Keratinocyte (primary cell): Measurements from ENCODE around the gene PDZRN4. TPM values are rescaled to one million over a fixed set of nuclear protein-coding genes. Genes with fewer than 3 reads are reported as not detected.

Experiments used
- DNase-seq: peaks from one replicate; pipeline ENCODE4 v3.0.0-alpha.2; 2011; ENCODE audit warnings: low read depth, missing footprints, low spot score
- FAIRE-seq: peaks from 2 replicates; lab custom pipeline; 2011; peaks lifted over from hg19 to GRCh38; lab: Jason Lieb, UNC
- H2AFZ ChIP-seq: 2 replicates; pipeline ENCODE4 v1.6.0; 2012; ENCODE audit warnings: low read length, control low read depth, inconsistent platforms; ENCODE audit not compliant: control insufficient read depth
- H3K27ac ChIP-seq: 2 replicates; pipeline ENCODE4 v1.5.1; 2011; ENCODE audit warnings: low read length; ENCODE audit not compliant: control insufficient read depth, insufficient read depth
- H3K27me3 ChIP-seq: 3 replicates; pipeline ENCODE4 v1.6.0; 2011; ENCODE audit warnings: low read length; ENCODE audit not compliant: control insufficient read depth, insufficient read depth; ENCODE audit errors: extremely low read depth
- H3K36me3 ChIP-seq, 2 experiments: 2 replicates in 1 of 2; 3 replicates in 1 of 2; pipeline ENCODE4 v1.5.1; 2011; ENCODE audit warnings: low read length in 2 of 2, mild to moderate bottlenecking in 1 of 2; ENCODE audit not compliant: control insufficient read depth in 2 of 2, insufficient read depth in 2 of 2; ENCODE audit errors: extremely low read depth in 1 of 2
- H3K4me1 ChIP-seq: 3 replicates; pipeline ENCODE4 v1.5.1; 2011; ENCODE audit warnings: low read length; ENCODE audit not compliant: control insufficient read depth, insufficient read depth; ENCODE audit errors: extremely low read depth
- H3K4me2 ChIP-seq: 3 replicates; pipeline ENCODE4 v1.6.0; 2011; ENCODE audit warnings: low read depth, low read length; ENCODE audit not compliant: control insufficient read depth, insufficient read depth; ENCODE audit errors: extremely low read depth
- H3K4me3 ChIP-seq, 3 experiments: fragments of 200-600 bp in 1 of 3; sonication (generic) in 1 of 3; 2 replicates in 2 of 3; 3 replicates in 1 of 3; pipeline ENCODE4 v1.5.1; 2011 to 2016; ENCODE audit warnings: low read length in 3 of 3, mild to moderate bottlenecking in 3 of 3, control low read depth in 2 of 3, inconsistent platforms in 1 of 3, low read depth in 1 of 3, mixed read lengths in 1 of 3, mixed run types in 1 of 3, moderate library complexity in 1 of 3; ENCODE audit not compliant: control insufficient read depth in 2 of 3, insufficient read depth in 2 of 3; ENCODE audit errors: extremely low read depth in 1 of 3
- H3K79me2 ChIP-seq: 2 replicates; pipeline ENCODE4 v1.6.0; 2012; ENCODE audit warnings: low read length; ENCODE audit not compliant: control insufficient read depth, insufficient read depth
- H3K9ac ChIP-seq: 3 replicates; pipeline ENCODE4 v1.6.0; 2011; ENCODE audit warnings: low read length; ENCODE audit not compliant: control insufficient read depth, insufficient read depth; ENCODE audit errors: extremely low read depth
- H3K9me1 ChIP-seq: 3 replicates; pipeline ENCODE4 v1.6.0; 2011; ENCODE audit warnings: low read length; ENCODE audit not compliant: control insufficient read depth, insufficient read depth; ENCODE audit errors: extremely low read depth
- H3K9me3 ChIP-seq: 2 replicates; pipeline ENCODE4 v1.5.1; 2012; ENCODE audit warnings: low read depth, low read length; ENCODE audit not compliant: control insufficient read depth
- H4K20me1 ChIP-seq: 3 replicates; pipeline ENCODE4 v1.6.0; 2011; ENCODE audit warnings: low read length; ENCODE audit not compliant: control insufficient read depth, insufficient read depth; ENCODE audit errors: extremely low read depth
- CTCF ChIP-seq, 3 experiments: IDR thresholded peaks in 1 of 3; conservative IDR thresholded peaks in 1 of 3; optimal IDR thresholded peaks in 1 of 3; 2 replicates in 2 of 3; 3 replicates in 1 of 3; pipeline versions ENCODE3 to v1.5.1; 2011; ENCODE audit warnings: low read length in 3 of 3, mild to moderate bottlenecking in 3 of 3, moderate library complexity in 2 of 3, control low read depth in 1 of 3, inconsistent platforms in 1 of 3; ENCODE audit not compliant: insufficient read depth in 2 of 3; ENCODE audit errors: extremely low read depth in 1 of 3
- EZH2 ChIP-seq: IDR thresholded peaks from one replicate; pipeline ENCODE4 v1.6.1; 2012; ENCODE audit warnings: inconsistent platforms, mild to moderate bottlenecking, low read length, moderate library complexity
- dilution Hi-C: fragments of 300-500 bp; cut with MboI; formaldehyde crosslinking; loops from one replicate; pipeline ENCODE4 v1.7.0; 2020; ENCODE audit warnings: low sequenced_read_pairs; ENCODE audit not compliant: extremely low pct_ligation_motif_present
- polyA plus RNA-seq, 5 experiments: library from polyadenylated mRNA; depleted of rRNA in 3 of 5; stranded (reverse) in 3 of 5; stranded (forward) in 1 of 5; unstranded in 1 of 5; fragments of >200 nt; gene quantifications; 1 replicate in 1 of 5; 2 replicates in 3 of 5; 3 replicates in 1 of 5; pipeline versions ENCODE4 v1.2.1 to v1.2.3, GENCODE V29; 2011 to 2012; ENCODE audit warnings: missing spikeins in 2 of 5, low read depth in 1 of 5, low replicate concordance in 1 of 5

Gene PDZRN4
- polyA plus RNA-seq, 1 donor (not counting 4 experiments of a cell fraction or from before 2014, with no cell fraction given): not detected

- Histone ChIP-seq H3K4me3 (no peak overlapping the region), H3K4me1 (no peaks in the 10 kb centered on the region), H3K27ac (no peak overlapping the region), H3K4me2 (no peak overlapping the region), H3K27me3 (no peaks in the 10 kb centered on the region), H3K9ac (no peak overlapping the region), H2AFZ (no peak overlapping the region), H3K9me1 (no peaks in the 10 kb centered on the region), H4K20me1 (no peaks in the 10 kb centered on the region), H3K9me3 (no peaks in the 10 kb centered on the region), H3K79me2 (no peaks in the 10 kb centered on the region), H3K36me3 (no peaks in the 10 kb centered on the region)
- TF ChIP-seq EZH2 (no peak), CTCF (optimal IDR thresholded peaks at IDR 0.05 in 1 of 3, IDR thresholded peaks at IDR 0.05 in 1 of 3, conservative IDR thresholded peaks at IDR 0.05 in 1 of 3; ENCODE audit: extremely low read depth in 1 of 3, insufficient read depth in 2 of 3, low read length in 3 of 3) (no peak)
- FAIRE-seq: no peak
- dilution Hi-C loops: no loop called here
- no peak for DNase-seq
These were observed 145.9 kb downstream of the PDZRN4 start for GRCh38 chr12:41333974-41334373.

- Histone ChIP-seq H3K4me2 (no peak overlapping the region), H3K9ac (no peak overlapping the region), H3K27ac (no peak overlapping the region), H2AFZ (no peak overlapping the region), H3K9me1 (no peaks in the 10 kb centered on the region), H3K36me3 (no peaks in the 10 kb centered on the region), H3K4me3 (no peak overlapping the region), H3K4me1 (no peaks in the 10 kb centered on the region), H3K9me3 (no peaks in the 10 kb centered on the region), H4K20me1 (no peaks in the 10 kb centered on the region), H3K79me2 (no peaks in the 10 kb centered on the region), H3K27me3 (no peaks in the 10 kb centered on the region)
- TF ChIP-seq CTCF (optimal IDR thresholded peaks at IDR 0.05 in 1 of 3, IDR thresholded peaks at IDR 0.05 in 1 of 3, conservative IDR thresholded peaks at IDR 0.05 in 1 of 3; ENCODE audit: extremely low read depth in 1 of 3, insufficient read depth in 2 of 3, low read length in 3 of 3) (no peak), EZH2 (no peak)
- DNase-seq: no peak
- dilution Hi-C loops: no loop called here
- FAIRE-seq: no peak
These were observed 146.3 kb downstream of the PDZRN4 start for GRCh38 chr12:41334390-41334789.
